Smooth muscle cell (in vitro differentiated cells): ENCODE data around the gene MX1. TPM values are rescaled to one million over a fixed set of nuclear protein-coding genes. Genes with fewer than 3 reads are reported as not detected.

ENCODE experiments used
- DNase-seq: peaks from one replicate; lab custom pipeline; 2025; ENCODE audit not compliant: unreplicated experiment; lab: John Stamatoyannopoulos, UW
- H2AFZ ChIP-seq: fragments of 200-600 bp; sonication (generic); 2 replicates; pipeline ENCODE4 v1.6.0; 2016; ENCODE audit warnings: antibody characterized with exemption, low read depth, mild to moderate bottlenecking
- H3F3A ChIP-seq: fragments of 200-600 bp; sonication (generic); 2 replicates; pipeline ENCODE4 v1.6.0; 2017; ENCODE audit warnings: antibody characterized with exemption, low read depth
- H3K27ac ChIP-seq: fragments of 200-600 bp; sonication (generic); 2 replicates; pipeline ENCODE4 v1.5.1; 2016; ENCODE audit warnings: low read depth, mild to moderate bottlenecking
- H3K27me3 ChIP-seq: fragments of 200-600 bp; sonication (generic); 2 replicates; pipeline ENCODE4 v1.6.1; 2016; ENCODE audit warnings: low read depth, mild to moderate bottlenecking
- H3K36me3 ChIP-seq: fragments of 200-600 bp; sonication (generic); 2 replicates; pipeline ENCODE4 v1.5.1; 2016; ENCODE audit warnings: low read depth
- H3K4me1 ChIP-seq: fragments of 200-600 bp; sonication (generic); 2 replicates; pipeline ENCODE4 v1.5.1; 2016; ENCODE audit warnings: low read depth
- H3K4me2 ChIP-seq: fragments of 200-600 bp; sonication (generic); 2 replicates; pipeline ENCODE4 v1.6.0; 2016; ENCODE audit warnings: mild to moderate bottlenecking
- H3K4me3 ChIP-seq: fragments of 200-600 bp; sonication (generic); 2 replicates; pipeline ENCODE4 v1.5.1; 2016; ENCODE audit warnings: mild to moderate bottlenecking
- H3K79me2 ChIP-seq: fragments of 200-600 bp; sonication (generic); 2 replicates; pipeline ENCODE4 v1.6.0; 2016; ENCODE audit warnings: low read depth, mild to moderate bottlenecking
- H3K9ac ChIP-seq: fragments of 200-600 bp; sonication (generic); 2 replicates; pipeline ENCODE4 v1.6.0; 2016; ENCODE audit warnings: low read depth
- H3K9me3 ChIP-seq: fragments of 200-600 bp; sonication (generic); replicated peaks from 2 replicates; pipeline ENCODE4 v1.5.1; 2016; ENCODE audit warnings: low read depth
- H4K20me1 ChIP-seq: fragments of 200-600 bp; sonication (generic); 2 replicates; pipeline ENCODE4 v1.6.0; 2016; ENCODE audit warnings: low read depth
- WGBS: methylation state at CpG from one replicate; pipeline ENCODE4 v1.1.7; 2016; ENCODE audit warnings: low lambda C conversion rate; 5-methylcytosine and 5-hydroxymethylcytosine counted together
- polyA plus RNA-seq: library from polyadenylated mRNA; unstranded; fragments of >200 nt; fragmentation: Nextera tagmentation; extraction: Ambion mirVana; gene quantifications from 2 replicates; pipeline ENCODE4 v1.2.1, GENCODE V29; 2016
- total RNA-seq: library from RNA; depleted of rRNA; stranded (reverse); fragments of >200 nt; gene quantifications from 2 replicates; pipeline ENCODE4 v1.2.3, GENCODE V29; 2014
- TF ChIP-seq, protein P1 (sequence below): fragments of 200-600 bp; sonication (generic); IDR thresholded peaks from 2 replicates; pipeline ENCODE4 v1.5.1; 2017; ENCODE audit warnings: borderline replicate concordance, mild to moderate bottlenecking, antibody characterized with exemption; ENCODE audit not compliant: insufficient read depth, poor library complexity, severe bottlenecking

The MX1 gene
- total and polyA plus RNA-seq, 2 experiments from 2014 or later, result 1.3 to 3.5 TPM

DNA sequence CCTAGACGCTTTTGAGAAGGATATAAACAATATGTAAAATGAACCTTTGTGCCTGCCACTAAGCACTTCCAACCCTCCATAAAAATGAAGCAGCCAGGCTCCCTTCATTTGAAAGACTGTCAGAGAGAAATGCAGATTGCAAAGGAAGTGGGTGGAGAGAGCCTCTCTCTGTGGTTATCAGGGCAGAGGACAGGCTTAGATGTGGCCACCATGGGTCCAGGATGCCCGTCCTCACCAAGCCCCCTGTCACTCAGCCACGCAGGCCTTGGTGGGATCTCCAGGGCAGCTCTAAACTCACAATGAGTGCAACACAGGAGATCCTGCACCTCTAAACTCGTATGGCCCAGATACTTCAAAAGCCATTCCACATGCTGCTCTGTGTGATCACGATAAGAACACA, 44.0 kb downstream of the MX1 start:
- Histone ChIP-seq H3K4me1 (no peaks in the 10 kb centered on the region), H3K27me3 (no peaks in the 10 kb centered on the region), H2AFZ (no peak overlapping the region), H3F3A (no peaks in the 10 kb centered on the region), H3K79me2 (no peaks in the 10 kb centered on the region), H3K9ac (no peak overlapping the region), H3K4me2 (no peak overlapping the region), H3K9me3 (no peaks in the 10 kb centered on the region), H3K27ac (no peak overlapping the region), H4K20me1 (no peaks in the 10 kb centered on the region), H3K4me3 (no peak overlapping the region), H3K36me3 (no peaks in the 10 kb centered on the region)
- TF ChIP-seq, protein P1, sequence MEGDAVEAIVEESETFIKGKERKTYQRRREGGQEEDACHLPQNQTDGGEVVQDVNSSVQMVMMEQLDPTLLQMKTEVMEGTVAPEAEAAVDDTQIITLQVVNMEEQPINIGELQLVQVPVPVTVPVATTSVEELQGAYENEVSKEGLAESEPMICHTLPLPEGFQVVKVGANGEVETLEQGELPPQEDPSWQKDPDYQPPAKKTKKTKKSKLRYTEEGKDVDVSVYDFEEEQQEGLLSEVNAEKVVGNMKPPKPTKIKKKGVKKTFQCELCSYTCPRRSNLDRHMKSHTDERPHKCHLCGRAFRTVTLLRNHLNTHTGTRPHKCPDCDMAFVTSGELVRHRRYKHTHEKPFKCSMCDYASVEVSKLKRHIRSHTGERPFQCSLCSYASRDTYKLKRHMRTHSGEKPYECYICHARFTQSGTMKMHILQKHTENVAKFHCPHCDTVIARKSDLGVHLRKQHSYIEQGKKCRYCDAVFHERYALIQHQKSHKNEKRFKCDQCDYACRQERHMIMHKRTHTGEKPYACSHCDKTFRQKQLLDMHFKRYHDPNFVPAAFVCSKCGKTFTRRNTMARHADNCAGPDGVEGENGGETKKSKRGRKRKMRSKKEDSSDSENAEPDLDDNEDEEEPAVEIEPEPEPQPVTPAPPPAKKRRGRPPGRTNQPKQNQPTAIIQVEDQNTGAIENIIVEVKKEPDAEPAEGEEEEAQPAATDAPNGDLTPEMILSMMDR, result no peak
- WGBS, result 50% methylated on average over 5 of the region's 5 CpGs
- no peak for DNase-seq

DNA sequence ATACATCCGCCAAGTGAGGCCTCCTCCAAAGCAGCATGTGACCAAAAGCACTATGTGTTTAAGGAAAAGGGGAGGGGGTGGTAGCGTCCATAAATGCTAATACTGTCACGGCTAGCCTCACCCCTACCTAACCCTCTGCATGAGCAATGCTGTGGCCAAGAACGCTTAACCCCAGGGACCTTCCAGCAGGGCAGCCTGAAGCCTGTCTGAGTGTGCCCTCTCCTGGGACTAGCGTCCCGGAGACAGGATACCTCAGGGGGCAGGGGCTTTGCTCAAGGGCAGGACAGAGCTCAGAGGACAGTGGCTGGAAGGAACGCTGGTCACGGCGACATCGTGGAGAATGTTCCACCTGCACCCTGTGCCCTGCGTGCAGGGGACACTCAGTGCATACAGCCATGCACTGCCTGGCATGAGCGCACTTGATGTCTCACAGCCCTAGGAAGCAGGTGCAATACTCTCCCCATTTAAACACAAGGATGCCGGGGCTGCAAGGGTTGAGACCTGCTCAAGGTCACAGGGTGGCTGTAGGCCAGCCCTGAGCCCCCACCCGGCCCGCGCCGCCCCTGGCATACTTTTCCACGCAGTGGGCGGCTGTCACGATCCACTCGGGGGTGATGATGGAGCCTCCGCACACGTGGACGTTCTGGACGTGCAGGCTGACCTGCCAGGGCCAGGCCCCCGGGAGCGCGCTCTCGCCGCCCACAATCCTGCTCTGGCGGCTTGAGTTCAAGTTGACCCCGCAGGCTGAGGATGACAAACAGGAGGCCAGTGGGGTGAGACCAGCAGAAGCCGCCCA, 46.9 kb downstream of the MX1 start:
- WGBS, result 95% methylated on average over 33 of the region's 33 CpGs
- no peaks in the 10 kb centered on the region for H3K79me2 ChIP-seq

DNA sequence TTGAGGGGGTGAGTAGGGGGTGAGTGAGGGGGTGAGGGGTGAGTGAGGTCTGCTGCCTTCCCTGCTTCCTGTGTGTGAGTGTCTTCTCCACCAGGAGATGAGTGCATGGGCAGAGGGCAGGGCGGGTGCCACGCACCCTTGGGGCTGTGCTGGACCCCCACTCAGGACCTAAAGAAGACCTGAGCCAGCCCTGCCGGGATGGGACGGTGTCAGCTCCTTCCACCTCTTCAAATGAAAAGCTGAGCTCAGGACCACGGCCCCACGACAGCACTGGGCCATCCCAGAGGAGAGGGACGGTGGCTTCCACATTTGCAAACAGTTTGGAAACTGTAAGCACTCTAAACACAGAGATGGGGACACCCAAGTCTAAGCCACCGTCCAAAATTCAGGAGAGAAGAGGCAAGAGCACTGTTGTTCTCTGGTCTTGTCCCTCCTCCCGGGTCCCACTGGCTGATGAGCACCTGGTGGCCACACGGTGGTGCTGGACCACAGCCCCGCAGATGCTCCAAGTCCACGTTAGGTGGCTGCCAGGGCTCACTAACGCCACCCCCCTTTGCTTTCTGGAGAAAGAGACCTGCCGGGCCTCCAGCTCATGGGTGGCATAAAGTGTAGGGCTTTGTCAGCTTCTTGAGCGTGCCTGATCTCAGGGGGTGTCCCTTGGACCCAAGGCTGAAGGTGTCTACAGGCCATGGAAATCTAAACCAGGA, 49.8 kb downstream of the MX1 start:
- Histone ChIP-seq H3K4me3 (no peak overlapping the region), H3K4me2 (no peak overlapping the region), H3K79me2 (no peaks in the 10 kb centered on the region), H3K36me3 (no peaks in the 10 kb centered on the region), H3F3A (no peaks in the 10 kb centered on the region), H3K9me3 (no peaks in the 10 kb centered on the region), H2AFZ (no peak overlapping the region), H3K4me1 (peaks cover 18% of the 10 kb centered on the region), H3K9ac (no peak overlapping the region), H3K27ac (no peak overlapping the region), H4K20me1 (no peaks in the 10 kb centered on the region), H3K27me3 (no peaks in the 10 kb centered on the region)
- DNase-seq, result no peak
- 88% methylated on average over 12 of the region's 15 CpGs for WGBS
- TF ChIP-seq, protein P1, result no peak

More for the DNA sequence above, 46.9 kb downstream of the MX1 start:
- Histone ChIP-seq H3K27ac (no peak overlapping the region), H3F3A (no peaks in the 10 kb centered on the region), H3K4me1 (peaks cover 8% of the 10 kb centered on the region), H3K4me3 (no peak overlapping the region), H4K20me1 (no peaks in the 10 kb centered on the region), H3K4me2 (no peak overlapping the region), H2AFZ (no peak overlapping the region), H3K9me3 (no peaks in the 10 kb centered on the region), H3K27me3 (no peaks in the 10 kb centered on the region), H3K36me3 (no peaks in the 10 kb centered on the region), H3K9ac (no peak overlapping the region)
- TF ChIP-seq, protein P1, result no peak
- DNase-seq, result no peak
